Activated CD4-positive, alpha-beta T cell treated with anti-CD3 and anti-CD28 coated beads, Interleukin-10, Interleukin-2, amounts not matched to agents 100 ng/mL and 50 ng/mL, durations not matched to agents 16 hours and 8 hours (primary cell): Measurements from ENCODE around the gene NAT16.
"Not testable (repeated sequence)": the region's sequence is repeated elsewhere in the genome, so short reads cannot be mapped to it uniquely, and the experiment has no call there.

Source experiments
- DNase-seq: peaks from one replicate; pipeline ENCODE4 v3.0.0-alpha.2; 2020

NAT16 gene

GRCh38 chr7:101125989-101126650 is 54.0 kb downstream of the NAT16 start:
- DNase-seq = peak; percentile 28

- peak; percentile 26 for DNase-seq
Observed at GRCh38 chr7:101124376-101125056, 55.6 kb downstream of the NAT16 start.

GRCh38 chr7:101123703-101124068 is 56.4 kb downstream of the NAT16 start:
- no peak for DNase-seq

GRCh38 chr7:101122933-101123702 is 57.0 kb downstream of the NAT16 start:
- no peak for DNase-seq

GRCh38 chr7:101121991-101122932 is 57.8 kb downstream of the NAT16 start:
- no peak for DNase-seq

- not testable (repeated sequence) for DNase-seq
Observed at GRCh38 chr7:101121631-101121990, 58.5 kb downstream of the NAT16 start.
